ENCODE results near the gene FGF18.

The FGF18 gene

DNA sequence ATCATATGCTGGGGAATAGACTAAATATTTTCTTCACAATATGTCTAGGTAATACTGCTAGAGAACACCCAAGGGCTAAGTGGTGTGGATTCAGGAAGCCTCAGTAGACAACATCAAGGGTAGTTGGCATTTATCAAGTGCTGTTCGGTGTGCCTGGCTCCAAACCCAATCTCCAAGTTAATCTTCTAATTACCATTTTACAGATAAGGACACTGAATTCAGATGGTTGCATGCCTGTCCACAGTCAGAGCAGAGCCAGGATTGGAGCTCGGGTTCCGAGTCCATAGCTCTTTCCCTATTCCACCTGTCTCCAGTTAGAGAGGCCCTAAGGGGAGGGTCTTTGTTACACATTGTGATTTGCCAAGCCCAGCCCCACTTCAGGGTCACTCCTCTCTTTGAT, 58.2 kb downstream of the FGF18 start:
- Histone ChIP-seq H3K36me3 (no peaks in the 10 kb centered on the region), H3K4me3 (ENCODE audit: low read depth, low read length) (no peak overlapping the region), H3K27me3 (no peaks in the 10 kb centered on the region), H3K4me1 (no peaks in the 10 kb centered on the region), H3K9me3 (no peaks in the 10 kb centered on the region)
- TF ChIP-seq, protein P1, sequence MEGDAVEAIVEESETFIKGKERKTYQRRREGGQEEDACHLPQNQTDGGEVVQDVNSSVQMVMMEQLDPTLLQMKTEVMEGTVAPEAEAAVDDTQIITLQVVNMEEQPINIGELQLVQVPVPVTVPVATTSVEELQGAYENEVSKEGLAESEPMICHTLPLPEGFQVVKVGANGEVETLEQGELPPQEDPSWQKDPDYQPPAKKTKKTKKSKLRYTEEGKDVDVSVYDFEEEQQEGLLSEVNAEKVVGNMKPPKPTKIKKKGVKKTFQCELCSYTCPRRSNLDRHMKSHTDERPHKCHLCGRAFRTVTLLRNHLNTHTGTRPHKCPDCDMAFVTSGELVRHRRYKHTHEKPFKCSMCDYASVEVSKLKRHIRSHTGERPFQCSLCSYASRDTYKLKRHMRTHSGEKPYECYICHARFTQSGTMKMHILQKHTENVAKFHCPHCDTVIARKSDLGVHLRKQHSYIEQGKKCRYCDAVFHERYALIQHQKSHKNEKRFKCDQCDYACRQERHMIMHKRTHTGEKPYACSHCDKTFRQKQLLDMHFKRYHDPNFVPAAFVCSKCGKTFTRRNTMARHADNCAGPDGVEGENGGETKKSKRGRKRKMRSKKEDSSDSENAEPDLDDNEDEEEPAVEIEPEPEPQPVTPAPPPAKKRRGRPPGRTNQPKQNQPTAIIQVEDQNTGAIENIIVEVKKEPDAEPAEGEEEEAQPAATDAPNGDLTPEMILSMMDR (IDR thresholded peaks at IDR 0.05; ENCODE audit: low read depth, low read length), result no peak
- no peak for DNase-seq

GRCh38 chr5:171478946-171479775, 59.7 kb downstream of the FGF18 start:
- Histone ChIP-seq H3K4me1 (no peaks in the 10 kb centered on the region), H3K4me3 (ENCODE audit: low read depth, low read length) (no peak overlapping the region), H3K27me3 (no peaks in the 10 kb centered on the region), H3K9me3 (no peaks in the 10 kb centered on the region), H3K36me3 (no peaks in the 10 kb centered on the region)
- no peak for DNase-seq
- TF ChIP-seq, protein P1 (IDR thresholded peaks at IDR 0.05; ENCODE audit: low read depth, low read length), result no peak

GRCh38 chr5:171479776-171480125, 60.3 kb downstream of the FGF18 start:
- Histone ChIP-seq H3K9me3 (no peaks in the 10 kb centered on the region), H3K4me3 (ENCODE audit: low read depth, low read length) (no peak overlapping the region), H3K4me1 (no peaks in the 10 kb centered on the region), H3K27me3 (no peaks in the 10 kb centered on the region), H3K36me3 (no peaks in the 10 kb centered on the region)
- no peak for DNase-seq
- TF ChIP-seq, protein P1 (IDR thresholded peaks at IDR 0.05; ENCODE audit: low read depth, low read length), result no peak

DNA sequence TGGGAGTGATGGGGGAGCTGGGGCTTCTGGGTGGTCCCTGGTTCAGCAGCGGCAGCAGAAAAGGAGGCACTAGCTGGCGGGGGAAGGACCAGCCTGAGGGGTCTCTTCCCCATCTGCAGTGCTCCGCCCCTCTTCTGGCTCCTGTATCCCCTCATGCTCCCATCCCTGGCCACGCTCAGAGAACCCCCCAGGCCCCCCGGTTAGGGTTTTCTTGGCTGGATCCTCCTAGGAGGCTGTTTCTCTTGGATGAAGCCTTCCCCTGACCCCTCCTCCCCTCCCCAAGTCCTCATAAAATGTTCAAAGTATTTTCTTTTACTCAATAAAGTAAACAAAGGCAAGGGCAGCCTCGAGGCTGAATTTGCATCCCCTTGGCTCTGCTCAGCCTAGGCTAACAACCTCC, 60.8 kb downstream of the FGF18 start:
- TF ChIP-seq, protein P1 (IDR thresholded peaks at IDR 0.05; ENCODE audit: low read depth, low read length), result no peak
- Histone ChIP-seq H3K4me1 (no peaks in the 10 kb centered on the region), H3K4me3 (ENCODE audit: low read depth, low read length) (no peak overlapping the region), H3K9me3 (no peaks in the 10 kb centered on the region), H3K36me3 (no peaks in the 10 kb centered on the region), H3K27me3 (no peaks in the 10 kb centered on the region)
- no peak for DNase-seq

GRCh38 chr5:171481571-171482433, 62.4 kb downstream of the FGF18 start:
- no peak for DNase-seq
- Histone ChIP-seq H3K4me1 (no peaks in the 10 kb centered on the region), H3K27me3 (no peaks in the 10 kb centered on the region), H3K4me3 (ENCODE audit: low read depth, low read length) (no peak overlapping the region), H3K36me3 (no peaks in the 10 kb centered on the region), H3K9me3 (no peaks in the 10 kb centered on the region)
- TF ChIP-seq, protein P1 (IDR thresholded peaks at IDR 0.05; ENCODE audit: low read depth, low read length), result no peak

DNA sequence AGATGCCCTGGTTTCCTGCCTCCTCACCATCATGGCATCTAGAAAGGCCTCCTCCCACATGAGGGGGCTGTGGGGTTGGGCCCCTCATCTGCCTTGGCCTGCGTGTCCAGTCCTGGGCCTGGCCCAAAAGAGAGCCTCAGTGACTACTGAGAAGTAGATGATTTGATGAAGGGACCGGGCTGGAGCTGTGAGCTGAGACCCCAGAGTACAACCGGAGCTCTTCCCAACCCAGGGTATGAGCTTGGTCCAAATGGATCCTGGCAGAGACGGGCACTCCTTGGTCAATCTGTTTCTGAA, 62.9 kb downstream of the FGF18 start:
- TF ChIP-seq, protein P1 (IDR thresholded peaks at IDR 0.05; ENCODE audit: low read depth, low read length), result no peak
- Histone ChIP-seq H3K4me1 (no peaks in the 10 kb centered on the region), H3K27me3 (no peaks in the 10 kb centered on the region), H3K4me3 (ENCODE audit: low read depth, low read length) (no peak overlapping the region), H3K9me3 (no peaks in the 10 kb centered on the region), H3K36me3 (no peaks in the 10 kb centered on the region)
- no peak for DNase-seq

Measured in BE2C (cell line).